Measurements from ENCODE around the gene IFI27.

Gene IFI27

DNA sequence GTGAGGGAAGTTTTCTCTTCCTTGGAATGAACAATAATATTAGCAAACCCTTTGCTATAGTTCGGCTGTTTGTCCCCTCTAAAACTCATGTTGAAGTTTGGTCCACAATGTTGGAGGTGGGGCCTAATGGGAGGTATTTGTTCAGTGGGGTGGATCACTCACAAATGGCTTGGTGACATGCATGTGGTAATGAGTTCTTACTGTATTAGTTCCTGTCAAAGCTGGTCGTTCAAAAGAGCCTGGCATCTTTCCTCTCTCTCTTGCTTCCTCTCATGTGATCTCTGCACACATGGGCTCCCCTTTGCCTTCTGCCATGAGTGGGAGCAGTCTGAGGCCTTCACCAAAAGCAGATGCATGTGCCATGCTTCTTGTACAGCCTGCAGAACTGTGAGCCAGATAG, 50.5 kb downstream of the IFI27 start:
- no peak for DNase-seq

DNA sequence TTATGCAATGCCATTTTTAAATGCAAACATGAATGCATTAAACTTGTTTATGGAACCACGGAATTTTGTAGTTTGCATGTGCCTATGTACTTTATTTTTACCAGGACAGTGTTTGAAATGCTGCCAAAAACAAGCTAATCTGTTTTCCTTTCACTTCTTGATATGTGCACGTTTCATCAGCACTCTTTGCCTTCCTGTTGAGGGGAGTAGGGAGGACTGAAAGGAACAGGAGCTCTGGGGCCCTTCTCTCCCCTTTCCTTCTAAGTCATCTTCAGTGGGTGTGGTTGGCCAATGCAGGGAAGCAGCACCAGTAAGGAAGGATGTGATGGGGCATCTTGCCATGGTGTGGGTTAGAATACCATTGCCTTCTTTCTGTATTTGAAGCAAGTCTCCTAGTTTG, 51.4 kb downstream of the IFI27 start:
- no peak for DNase-seq

DNA sequence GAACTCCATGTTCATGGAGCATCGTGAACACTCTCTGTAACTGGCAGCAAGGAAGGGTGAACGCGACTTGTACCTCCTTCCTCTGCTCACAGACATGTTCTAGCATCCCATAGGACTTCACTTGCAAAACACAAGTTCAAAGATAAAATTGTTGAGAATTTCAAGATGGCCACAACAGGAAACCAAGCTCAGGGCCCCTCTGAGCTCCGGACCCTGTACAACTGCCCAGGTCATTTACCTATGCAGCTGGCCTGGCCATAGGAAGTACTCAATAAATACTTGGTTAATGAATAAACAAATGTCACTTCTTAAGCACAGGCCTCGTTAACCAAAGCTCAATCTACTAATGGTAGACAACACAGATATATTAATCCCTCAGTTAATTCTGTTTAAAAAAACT, 51.9 kb downstream of the IFI27 start:
- DNase-seq = no peak

DNA sequence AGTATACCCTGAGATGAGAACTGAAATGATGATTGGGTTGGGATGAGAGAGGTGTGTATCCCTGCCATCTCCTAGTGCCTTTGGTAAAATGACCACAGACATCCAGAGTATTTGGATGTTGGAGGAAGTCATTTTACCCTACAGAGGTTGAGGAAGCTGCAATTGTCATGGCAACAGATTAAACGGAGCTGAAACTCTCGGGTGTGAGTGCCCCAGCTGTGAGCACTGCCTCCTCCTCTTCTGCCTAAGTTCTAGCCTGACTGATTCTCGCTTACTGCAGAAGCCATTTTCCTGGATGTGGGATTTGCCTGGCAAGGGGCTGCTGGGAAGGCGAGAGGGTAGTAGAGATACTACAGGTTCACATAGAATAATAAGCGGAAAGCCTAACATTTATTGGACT, 53.3 kb downstream of the IFI27 start:
- DNase-seq = no peak

DNA sequence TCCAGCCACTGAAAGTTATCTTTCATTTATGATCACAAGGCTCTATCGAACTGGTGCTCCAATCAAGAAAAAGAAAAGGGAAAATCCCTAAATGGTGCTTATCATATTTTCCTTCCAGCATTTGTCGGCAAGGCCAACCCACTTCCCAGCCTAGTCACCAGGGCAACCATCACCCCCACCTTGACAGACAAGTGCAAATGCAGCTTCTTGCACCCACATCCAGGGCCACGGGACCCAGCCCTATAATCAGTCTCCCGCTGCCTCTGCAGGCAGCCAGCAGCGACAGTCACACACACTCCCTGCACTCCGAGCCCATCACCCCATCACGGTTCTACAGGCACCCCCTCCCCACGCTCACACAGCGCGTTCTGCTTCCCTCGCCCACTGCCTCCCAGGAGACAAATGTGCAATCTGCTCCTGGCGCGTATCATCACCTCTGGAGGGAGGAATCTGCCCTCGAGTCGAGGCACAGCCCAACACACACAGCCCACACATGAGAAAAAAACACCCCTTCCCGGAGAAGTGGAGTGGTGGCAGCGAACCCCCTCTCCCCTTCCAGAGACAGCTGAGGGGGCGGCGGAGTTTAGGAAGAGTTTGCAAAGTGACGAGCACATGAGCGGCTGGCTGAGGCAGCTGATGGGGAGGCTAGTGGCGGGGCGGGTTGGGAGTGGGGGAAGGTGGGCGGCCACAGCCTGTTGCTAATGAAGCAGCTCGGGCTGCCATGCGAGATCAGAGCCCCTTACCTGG, 54.3 kb downstream of the IFI27 start:
- no peak for DNase-seq

DNA sequence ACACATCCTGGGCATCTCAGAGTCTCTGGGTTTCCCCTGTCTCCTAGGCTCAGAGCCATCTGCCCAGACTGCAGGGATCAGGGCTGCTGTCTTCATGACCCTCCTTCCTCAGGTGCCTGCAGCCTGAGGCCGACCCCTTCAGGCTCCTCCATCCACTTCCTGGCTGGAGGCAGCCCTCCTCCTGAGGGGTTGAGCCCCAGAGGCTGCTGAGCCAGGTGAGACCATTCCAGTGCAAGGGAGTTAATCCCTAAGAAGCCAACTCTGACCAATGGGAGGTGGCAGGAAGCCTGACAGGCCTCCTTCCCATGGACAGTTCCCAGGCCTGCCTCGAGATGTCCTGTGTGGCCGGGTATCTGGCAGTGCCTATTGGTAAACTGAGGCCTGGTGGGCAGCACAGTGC, 55.2 kb downstream of the IFI27 start:
- DNase-seq = no peak
